ENCODE measurements around the gene OR2AG1.

DNA sequence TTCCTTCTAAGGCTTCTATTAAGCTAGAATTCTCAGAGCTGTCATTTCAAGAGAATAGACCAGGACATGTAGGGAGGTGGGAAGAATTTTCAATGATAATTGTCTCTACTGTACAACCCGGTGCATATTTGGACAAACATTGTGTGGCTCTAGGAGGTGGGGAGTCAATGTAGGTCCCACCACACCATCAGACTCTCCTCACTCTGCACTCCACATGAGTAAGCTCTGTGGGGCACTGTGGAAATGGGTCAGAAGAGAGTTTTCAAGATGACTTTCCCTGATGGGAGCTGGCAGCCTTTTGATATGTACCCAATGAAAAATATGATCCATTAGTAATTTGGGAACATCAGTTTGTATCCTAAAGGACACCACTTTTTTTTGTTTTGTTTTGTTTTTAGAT is 44.2 kb upstream of the OR2AG1 start:
- TF ChIP-seq POLR2A (IDR thresholded peaks at IDR 0.05): no peak
- TF ChIP-seq, protein P1, sequence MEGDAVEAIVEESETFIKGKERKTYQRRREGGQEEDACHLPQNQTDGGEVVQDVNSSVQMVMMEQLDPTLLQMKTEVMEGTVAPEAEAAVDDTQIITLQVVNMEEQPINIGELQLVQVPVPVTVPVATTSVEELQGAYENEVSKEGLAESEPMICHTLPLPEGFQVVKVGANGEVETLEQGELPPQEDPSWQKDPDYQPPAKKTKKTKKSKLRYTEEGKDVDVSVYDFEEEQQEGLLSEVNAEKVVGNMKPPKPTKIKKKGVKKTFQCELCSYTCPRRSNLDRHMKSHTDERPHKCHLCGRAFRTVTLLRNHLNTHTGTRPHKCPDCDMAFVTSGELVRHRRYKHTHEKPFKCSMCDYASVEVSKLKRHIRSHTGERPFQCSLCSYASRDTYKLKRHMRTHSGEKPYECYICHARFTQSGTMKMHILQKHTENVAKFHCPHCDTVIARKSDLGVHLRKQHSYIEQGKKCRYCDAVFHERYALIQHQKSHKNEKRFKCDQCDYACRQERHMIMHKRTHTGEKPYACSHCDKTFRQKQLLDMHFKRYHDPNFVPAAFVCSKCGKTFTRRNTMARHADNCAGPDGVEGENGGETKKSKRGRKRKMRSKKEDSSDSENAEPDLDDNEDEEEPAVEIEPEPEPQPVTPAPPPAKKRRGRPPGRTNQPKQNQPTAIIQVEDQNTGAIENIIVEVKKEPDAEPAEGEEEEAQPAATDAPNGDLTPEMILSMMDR (IDR thresholded peaks at IDR 0.05): no peak

Data from testis (tissue), 2 donors.